Measurements from ENCODE around the gene RNF220.
A peak's percentile ranks its signal among the peaks of the same experiment; 100 is the strongest.
"Not testable (repeated sequence)": the region's sequence is repeated elsewhere in the genome, so short reads cannot be mapped to it uniquely, and the experiment has no call there.

Gene RNF220

DNA sequence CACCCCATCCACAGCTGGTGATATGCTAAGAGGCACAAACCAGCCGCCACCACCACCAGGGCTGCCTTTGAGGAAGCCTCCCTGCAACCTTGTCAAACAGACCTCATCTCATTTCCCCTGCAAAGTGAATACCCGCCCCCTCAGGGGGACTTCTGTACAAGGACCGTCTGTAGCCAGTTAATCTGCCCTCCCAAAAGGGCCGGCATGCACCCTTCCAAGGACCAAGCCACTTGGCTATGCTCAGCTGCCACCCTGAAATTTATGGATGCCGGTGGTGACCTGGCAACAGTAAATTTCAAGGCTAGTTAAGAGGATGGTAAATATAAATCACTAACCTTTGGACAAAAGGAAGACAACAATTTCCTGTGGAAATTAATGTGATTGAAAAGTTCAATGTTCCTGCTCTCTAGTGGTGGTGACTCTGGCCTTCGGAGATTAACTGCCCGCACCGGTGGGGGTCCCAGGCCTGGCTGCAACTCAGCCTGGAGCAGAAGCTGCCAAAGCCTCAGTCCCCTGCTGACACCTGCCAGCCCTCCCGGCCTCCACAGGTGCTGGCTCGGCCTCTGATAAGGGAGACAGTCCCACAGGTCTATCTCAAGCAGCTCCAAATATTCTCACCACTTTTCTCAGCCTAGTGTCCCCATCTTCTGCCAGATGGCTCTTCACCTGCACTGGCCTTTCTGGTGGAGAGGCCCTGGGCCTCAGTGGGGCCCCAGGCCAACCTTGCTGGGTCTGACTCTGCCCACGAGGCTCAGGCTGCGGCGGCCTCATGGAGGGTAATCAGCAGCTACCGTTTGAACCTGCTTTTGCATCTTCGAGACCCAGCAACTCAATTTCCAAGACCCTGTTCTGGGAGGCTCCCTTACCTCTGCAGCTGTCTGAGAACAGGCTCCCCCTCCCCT, 257.0 kb downstream of the RNF220 start:
- no peak for DNase-seq

DNA sequence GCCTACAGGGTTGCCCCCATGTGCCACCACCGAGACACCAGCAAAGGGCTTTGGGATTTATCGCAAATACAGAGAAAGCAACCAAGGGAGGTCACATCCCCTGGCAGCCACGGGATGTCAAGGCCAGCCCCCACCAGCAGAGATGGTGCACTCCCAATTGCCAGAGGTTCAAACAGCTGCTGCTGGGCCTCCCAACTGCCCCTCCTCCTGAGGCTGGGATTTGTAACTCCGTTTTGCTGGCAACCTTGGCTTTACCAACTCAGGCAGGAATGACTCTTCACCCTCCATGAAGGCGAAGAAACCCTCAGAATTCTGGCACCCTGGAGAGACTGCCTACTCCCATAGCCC, 257.6 kb downstream of the RNF220 start:
- no peak for DNase-seq

DNA sequence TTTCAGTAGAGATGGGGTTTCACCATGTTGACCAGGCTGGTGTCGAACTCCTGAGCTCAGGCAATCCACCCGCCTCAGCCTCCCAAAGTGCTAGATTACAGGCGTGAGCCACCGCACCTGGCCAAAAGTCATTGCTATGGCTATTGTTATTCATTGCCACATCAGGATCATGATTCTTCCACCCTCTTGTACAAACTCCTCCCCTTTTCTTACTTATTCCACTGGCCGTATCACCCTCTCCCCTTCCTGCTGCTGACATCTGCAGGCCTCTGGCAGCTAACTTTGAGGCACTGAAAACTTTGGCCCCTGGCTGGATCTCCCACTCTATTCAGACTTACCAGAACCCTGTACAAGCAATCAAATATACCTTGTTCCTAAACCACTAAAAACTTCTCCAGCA, 258.4 kb downstream of the RNF220 start:
- no peak for DNase-seq

- no peak for DNase-seq
Measured at GRCh38 chr1:44664730-44665370, 259.8 kb downstream of the RNF220 start.

DNA sequence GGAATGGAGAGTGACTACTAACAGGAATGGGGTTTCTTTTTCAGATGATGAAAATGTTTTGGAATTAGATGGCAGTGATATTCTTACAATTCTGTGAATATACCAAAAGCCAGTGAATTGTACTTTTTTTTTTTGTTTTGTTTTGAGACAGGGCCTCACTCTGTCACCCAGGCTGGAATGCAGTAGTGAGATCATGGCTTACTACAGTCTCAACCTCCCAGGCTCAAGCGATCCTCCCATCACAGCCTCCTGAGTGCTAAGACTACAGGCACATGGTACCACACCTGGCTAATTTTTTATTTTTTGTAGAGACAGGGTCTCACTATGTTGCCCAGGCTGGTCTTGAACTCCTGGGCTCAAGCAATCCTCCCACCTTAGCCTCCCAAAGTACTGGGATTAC, 261.7 kb downstream of the RNF220 start:
- not testable (repeated sequence) for DNase-seq

DNA sequence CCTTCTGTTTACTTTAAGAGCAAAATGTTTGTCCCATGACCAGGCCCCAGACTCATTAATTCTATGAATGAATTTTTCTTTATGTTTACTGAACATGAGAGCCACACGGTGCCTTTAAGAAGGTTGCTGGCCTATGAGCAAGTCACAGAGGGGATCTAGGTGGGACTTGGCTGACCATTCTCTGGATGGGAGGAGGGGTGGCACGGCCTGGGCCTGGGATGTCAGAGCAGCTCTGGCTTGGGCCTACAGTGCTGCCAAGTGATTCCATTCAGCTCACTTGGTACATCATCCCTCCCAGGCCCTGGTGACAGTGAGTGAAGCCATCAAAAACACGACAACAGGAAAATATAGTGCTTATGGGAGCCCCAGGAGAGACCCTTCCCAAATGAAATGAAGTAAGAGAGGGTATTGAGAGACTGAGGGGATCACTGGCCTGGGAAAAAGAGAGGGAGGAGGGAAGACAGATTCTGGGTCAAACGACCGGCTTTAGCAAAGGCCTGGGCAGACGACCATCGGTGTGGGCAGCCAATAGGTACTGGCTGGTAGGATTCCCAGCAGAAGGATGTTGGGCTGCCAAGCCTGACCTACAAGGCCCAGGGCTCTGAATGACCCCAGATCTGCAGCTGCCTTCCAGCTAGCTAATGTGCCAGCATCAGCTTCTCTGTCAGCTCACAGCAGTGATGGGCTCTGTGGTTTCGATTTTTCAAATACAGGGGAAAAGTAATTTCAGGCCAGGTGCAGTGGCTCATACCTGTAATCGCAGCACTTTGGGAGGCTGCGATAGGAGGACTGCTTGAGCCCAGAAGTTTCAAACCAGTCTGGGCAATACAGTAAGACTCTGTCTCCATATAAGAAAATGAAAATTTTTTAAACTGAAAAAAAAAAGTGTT, 265.9 kb downstream of the RNF220 start:
- DNase-seq: no peak

DNA sequence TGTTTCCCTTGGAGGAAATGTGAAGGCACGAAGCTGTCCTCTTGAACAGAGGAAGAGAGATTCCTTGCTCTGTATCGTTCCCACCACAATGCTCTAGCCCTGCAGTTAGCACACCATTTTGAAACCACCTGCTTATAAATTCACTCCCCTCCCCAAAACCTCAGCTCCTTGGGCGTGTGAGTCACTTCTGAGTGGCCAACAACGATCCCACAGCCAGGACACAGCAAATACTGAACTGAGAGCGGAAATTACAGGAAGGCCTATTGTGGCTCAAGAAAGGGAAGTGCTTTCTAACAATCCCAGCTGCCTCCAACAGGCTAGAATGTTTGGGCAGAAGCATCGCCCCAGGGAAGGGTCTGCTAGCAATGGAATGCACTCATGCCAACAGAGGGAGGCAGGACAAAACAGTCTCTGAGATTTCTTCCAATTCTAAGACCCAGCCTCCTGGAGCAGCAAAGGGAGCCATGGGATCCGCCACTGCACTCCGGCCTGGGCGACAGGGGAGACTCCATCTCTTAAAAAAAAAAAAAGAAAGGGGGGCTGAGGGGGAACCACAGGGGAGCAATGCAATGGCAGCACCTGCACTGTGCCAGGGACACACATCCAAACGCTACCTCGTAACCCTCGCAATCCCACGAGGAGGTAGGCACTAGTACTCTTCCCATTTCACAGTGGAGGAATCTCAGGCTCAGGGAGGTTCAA, 267.4 kb downstream of the RNF220 start:
- DNase-seq: peak; percentile 32

GRCh38 chr1:44672961-44673674, 268.1 kb downstream of the RNF220 start:
- no peak for DNase-seq

- DNase-seq: no peak
Measured at GRCh38 chr1:44673675-44674112, 268.6 kb downstream of the RNF220 start.

DNA sequence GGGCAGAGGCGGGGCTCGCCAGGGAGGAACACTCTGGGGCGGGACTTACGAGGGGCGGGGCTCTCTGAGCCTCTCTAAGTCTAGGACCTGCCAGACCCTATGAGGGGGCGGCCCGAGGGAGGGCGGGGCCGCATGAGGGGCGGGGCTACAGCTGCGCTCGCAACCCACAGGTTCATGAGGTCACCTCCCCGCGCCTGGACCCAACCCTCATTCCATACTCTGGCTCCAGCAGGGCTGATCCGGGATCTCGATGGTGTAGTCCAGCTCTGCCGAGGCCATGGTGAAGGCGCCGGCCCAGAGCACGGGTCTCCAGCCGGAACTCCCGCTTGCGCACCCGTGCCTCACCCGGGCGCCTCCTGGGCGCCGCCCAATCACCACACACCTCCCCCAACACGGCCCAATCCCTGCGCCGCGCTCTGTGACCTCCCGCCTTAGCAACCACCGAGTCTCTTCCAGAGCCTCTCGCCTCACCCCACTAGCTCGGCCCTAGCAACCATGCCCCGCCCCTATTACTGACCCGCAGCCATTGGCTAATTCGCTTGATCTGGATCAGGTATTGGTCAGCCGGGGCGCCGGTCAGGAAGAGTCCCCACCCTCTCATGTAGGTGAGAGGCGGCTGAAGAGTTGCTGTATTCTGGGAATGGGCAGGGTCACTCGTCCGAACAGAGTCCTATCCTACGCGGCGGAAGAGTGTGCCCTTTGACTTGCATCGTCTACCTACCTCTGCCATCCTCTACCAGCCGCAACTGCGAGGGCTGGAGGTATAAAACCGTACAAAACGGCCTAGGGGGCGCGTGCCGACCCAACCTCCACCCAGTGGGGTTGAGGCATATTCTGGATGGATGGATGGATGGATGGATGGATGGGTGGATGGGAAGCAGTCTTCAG, 269.3 kb downstream of the RNF220 start, which contains the start of the genes ARMH1 and TMEM53:
Gene ARMH1 (plus strand): TSS at position 602 of the 888 bp plus-strand sequence. CDS start 14,984 bp downstream, outside the sequence.
Gene TMEM53 (minus strand): TSS at position 369 of the 888 bp plus-strand sequence. CDS start 90 bp downstream, at position 279.
- peak; percentile 99 for DNase-seq

GRCh38 chr1:44675186-44675585, 270.1 kb downstream of the RNF220 start:
- DNase-seq: no peak

DNA sequence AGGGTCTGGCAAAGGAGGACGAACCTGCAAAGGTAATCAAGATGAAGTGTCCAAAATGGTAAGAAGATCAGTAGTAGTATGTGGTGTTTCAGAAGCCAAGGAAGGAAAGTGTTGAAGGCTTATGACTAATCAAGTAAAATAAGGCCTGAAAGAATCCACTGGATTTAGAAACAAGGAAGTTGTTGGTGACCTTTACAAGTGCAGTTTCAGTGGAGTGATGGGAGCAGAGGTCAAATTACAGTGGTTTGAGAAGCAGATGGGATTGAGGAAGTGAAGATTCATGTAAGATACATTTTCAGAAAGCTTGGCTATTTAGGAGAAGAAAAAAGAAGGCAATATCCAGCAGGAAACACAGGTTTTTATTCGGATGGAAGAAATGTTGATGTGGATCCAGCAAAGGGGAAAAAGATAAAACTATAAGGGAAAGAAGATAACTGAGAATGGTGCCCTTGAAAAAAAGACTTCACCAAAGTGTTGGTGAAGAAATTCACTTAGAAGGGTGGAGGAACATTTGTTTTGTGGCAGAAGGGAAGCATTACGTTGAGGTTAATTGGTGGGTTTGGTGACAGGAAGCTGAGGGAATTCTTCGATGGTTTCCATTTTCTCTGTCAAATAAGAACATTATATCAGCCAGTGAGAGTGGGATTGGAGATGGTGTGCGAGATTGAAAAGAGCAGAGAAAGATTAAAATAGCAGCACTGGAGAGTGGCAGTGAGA, 271.6 kb downstream of the RNF220 start:
- DNase-seq: peak; percentile 55

DNA sequence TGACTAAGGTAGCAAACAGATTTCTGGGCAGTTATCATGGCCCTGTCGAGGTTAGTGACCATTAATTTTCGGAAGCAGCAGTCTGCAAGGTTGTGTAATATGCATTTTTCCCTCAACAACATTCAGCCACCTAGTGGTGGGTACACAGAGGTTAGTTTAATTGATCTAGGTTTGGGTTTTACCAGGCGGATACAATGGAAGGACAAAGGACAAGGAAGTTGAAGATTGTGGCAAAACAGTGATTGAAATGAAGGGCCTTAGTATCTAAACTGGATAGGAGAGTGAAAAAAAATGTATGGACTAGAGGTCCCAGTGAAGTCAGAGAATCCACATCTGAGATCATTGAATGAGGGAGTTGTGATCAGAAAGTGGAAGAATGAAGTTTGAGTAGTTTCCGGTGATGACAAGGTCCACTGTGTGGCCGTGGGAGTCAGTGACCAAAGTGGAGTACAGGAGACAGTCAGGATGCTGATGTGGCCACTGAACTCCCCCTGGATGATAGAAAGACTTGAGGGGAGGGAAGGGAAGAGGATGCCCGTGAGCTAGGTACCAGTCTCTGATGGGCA, 272.2 kb downstream of the RNF220 start:
- peak; percentile 36 for DNase-seq

GRCh38 chr1:44678120-44678519, 273.1 kb downstream of the RNF220 start:
- no peak for DNase-seq

GRCh38 chr1:44678626-44679025, 273.6 kb downstream of the RNF220 start:
- no peak for DNase-seq

DNA sequence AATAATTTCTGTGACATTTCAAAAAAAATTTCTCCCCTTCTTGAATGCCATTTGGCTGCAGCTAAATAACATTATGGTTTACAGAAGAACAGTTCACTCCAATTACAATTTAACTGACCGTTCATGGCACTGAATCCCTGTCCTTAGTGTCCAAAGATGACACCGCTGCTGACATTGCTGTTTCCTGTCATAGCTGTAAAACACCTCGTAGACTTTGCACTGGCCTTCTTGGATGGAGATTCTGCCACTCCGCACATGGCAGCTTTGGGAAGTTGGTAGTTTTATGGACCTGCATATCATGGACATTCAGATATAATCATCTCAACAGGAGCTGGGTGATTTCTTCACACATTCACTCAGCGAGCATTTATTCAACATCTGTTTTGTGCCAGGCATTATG, 274.4 kb downstream of the RNF220 start:
- DNase-seq: no peak

GRCh38 chr1:44681905-44682882, 277.1 kb downstream of the RNF220 start:
- no peak for DNase-seq

DNA sequence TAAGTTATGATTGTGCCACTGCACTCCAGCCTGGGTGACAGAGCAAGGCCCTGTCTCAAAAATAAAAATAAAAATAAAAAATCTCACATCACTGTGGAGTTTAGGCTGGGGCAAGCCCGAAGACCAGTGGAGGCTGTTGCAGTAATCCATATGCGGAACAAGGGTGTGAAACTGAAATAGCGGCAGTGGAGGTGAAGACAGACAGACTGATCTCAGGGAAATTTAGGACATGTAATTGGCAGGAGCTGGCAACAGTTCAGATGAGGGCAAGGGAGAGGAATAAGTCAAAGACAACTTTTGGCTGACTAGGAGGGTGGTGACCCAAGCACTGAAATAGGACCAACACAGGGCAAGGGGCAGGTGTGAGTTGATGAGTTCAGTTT, 277.8 kb downstream of the RNF220 start:
- DNase-seq: no peak
